Right kidney (tissue), 1 donor: ENCODE data around the gene THSD4.
"Not testable (repeated sequence)": the region's sequence is repeated elsewhere in the genome, so short reads cannot be mapped to it uniquely, and the experiment has no call there.

Source experiments
- DNase-seq: peaks from one replicate; pipeline ENCODE4 v3.0.0-alpha.2; 2016

The THSD4 gene

DNA sequence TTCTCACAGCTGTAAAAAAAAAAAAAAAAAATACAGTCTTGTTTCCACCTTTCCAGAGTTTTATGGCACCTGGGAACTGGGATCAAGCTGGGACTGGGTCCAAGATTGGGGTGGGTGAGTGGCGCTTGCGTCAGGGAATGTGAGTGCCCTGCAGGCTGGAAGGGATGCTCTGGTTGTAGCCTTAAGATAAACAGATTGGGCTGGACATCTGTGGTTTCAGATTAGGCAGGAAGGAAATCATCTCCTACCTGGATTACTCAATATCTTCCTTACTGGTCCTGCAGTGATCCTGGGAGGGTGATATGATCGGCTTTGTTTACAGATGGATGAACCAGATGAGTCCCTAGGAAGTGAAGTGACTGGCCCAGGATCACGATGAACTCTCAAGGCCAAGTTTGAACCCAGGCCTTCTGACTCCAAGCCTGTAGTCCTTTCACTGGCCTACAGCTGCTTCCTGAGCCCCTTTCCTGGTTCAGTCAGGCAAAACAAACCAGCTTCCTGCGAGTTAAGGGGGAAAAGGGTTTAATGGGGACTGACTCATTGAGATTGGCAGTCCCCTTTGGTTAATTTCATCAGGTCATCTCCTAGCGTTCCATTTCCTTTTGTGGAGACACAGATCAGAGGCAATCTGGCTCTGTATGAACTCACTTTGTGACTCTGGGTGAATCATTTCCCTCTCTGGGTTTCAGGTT is 179.8 kb downstream of the THSD4 start:
- no peak for DNase-seq

- DNase-seq, result no peak
Observed at GRCh38 chr15:71295603-71296314, 180.5 kb downstream of the THSD4 start.

GRCh38 chr15:71296315-71296679 is 181.0 kb downstream of the THSD4 start:
- DNase-seq, result no peak

DNA sequence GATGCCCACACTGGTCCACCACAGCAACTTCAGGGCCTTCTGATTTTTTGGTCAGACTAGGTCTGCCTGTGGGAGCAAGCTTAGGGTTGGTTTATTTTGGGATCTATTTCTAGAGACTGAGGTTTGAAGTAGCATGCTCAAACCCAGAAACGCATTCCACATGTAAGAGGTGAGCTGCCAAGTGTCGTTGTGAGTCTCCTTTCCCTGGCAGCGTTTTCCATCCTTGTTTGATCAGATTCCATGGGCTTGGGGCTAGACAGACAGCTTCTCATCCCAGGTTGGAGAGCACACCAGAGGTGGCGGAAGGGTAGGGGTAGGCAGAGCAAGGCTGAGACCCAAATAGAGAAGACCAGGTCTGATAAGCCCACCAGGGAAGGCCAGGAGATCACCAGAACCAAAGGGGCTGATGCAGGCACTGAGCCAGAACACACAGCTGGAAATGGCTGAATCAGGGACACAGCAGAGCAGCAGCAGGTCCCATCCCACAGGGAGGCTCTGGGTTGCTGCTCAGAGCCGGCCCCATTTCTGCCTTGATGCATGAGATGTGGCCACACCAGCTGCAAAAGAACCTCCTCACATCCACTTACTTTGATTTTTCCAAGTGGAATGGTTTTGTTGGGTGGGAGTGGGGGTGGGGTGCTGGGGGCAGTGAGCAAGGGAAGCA is 186.8 kb downstream of the THSD4 start:
- no peak for DNase-seq

DNA sequence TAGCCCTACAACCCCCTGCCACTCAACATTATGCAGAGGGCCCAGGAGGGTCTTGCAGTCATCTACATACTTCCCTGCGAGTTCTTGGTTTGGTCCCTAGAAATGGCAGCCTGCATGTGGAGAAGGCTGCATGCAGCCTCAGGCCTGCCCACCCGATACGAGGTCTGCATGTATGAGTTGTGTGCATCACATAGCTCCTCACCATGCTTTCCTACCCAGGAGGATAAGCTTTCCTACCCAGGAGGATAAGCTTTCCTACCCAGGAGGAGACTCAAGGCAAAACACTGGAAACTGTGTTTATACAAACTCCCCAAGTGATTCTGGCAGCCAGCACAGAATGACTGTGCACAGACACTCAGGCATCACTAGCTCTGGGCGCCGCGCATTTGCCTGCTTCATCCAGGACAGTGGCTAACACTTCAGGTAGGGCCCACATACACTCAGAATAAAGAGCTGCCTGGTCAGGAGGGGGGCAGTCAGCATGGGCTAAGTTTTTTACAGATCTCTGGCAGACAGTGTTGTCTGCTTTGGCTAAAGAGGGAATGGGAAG is 187.7 kb downstream of the THSD4 start:
- DNase-seq, result no peak

- DNase-seq, result no peak
Observed at GRCh38 chr15:71303977-71304376, 188.7 kb downstream of the THSD4 start.

DNA sequence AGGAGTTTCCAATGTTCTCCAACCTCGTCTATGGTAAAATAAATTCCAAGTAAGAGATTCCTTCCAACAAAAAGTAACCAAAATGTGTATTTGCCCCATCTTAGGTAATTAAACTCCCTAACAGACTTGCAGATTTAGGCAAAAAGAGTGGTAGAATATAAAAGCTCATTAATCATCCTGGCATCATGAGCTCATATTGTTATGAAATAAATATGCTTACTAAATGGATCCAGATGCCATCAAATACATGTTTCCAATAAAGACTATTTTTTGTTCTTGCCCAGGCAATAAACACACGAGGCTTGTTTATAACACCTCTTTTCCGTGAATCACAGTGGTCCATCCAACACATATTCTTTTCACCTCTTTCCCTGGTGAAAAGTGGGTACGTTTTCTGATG is 189.4 kb downstream of the THSD4 start:
- no peak for DNase-seq

DNA sequence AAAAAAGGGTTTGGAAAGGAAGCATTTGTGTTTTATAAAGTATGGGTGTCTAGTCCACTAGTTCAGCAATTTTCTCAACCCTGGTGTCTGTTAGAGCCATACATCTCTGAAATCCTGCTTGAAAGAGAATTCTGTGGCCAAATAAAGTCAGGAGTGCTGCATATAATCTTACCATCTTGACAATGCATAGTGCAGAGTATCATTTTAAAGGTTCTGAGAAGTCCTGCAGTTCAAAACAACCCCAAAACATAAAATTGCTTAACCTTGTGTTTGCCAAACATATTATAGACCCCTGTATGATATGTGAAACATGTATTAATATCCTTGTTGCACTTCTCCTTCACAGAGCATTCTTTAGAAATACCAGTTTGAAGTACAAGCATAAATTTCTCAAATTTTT is 191.3 kb downstream of the THSD4 start:
- DNase-seq, result no peak

DNA sequence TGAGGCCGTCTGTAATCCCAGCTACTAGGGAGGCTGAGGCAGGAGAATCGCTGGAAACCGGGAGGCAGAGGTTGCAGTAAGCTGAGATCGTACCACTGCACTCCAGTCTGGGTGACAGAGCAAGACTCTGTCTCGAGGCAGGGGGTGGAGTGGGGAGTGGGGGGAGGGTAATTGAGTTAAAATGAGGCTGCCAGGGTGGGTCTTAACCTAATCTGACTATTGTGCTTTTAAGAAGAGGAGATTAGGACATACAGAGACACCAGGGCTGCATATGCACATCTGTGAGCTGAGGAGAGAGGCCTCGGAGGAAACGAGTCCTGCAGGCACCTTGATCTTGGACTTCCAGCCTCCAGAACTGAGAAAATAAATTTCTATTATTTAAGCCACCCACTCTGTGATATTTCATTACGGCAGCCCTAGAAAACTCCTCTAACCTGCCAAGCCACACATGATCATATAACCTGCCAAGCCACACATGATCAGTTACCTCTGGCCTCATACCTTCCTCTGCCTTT is 197.0 kb downstream of the THSD4 start:
- no peak for DNase-seq

GRCh38 chr15:71312731-71313460 is 197.6 kb downstream of the THSD4 start:
- DNase-seq, result no peak

GRCh38 chr15:71313806-71314205 is 198.5 kb downstream of the THSD4 start:
- no peak for DNase-seq

DNA sequence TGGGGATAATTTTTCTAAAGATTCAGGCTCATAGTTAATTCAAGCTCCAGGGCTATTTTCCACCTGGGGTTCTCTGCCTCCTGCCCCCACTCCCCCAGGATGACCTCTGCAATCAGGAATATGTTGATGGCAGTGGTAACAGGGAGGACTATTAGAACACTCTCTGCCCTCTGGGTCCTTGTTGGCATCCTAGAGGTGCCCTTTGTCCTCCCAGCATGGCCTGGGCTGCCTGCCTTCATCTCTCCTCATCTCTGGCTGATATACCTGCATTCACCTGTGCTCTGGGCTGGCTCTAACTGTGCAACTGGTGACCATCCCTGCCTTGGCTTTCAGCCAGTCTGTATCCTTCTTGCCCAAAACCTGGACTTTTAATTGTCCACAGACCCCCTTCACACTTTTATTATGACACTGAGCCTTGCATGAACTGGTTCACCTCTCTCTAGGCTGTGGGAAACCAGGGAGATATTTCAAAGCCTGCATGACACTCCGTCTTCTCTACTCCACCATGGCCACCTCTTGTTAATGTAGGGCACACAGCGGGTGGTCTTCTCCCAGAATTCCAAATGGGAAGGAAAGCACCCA is 199.8 kb downstream of the THSD4 start:
- DNase-seq, result no peak

DNA sequence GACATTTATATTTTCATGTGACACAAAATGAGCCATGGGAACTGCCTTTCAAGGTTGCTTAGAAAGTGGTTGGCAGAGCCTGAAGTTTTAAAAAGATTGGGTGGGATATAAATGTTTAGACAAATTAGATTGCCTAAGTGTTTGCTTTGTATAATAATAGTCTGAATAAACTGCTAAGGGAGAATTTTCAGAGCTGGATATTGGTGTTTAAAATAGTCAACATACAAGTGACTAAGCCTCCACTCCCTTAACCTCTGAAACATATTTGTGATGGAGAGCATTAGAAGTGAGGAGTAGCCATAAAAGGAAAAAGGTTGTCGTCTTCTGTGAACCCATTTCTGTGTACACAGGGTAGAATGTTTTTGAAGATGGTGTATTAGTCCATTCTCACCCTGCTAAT is 201.6 kb downstream of the THSD4 start:
- DNase-seq, result no peak

- not testable (repeated sequence) for DNase-seq
Observed at GRCh38 chr15:71319424-71319823, 204.2 kb downstream of the THSD4 start.

- no peak for DNase-seq
Observed at GRCh38 chr15:71319935-71320334, 204.7 kb downstream of the THSD4 start.

GRCh38 chr15:71323082-71323481 is 207.8 kb downstream of the THSD4 start:
- DNase-seq, result no peak

DNA sequence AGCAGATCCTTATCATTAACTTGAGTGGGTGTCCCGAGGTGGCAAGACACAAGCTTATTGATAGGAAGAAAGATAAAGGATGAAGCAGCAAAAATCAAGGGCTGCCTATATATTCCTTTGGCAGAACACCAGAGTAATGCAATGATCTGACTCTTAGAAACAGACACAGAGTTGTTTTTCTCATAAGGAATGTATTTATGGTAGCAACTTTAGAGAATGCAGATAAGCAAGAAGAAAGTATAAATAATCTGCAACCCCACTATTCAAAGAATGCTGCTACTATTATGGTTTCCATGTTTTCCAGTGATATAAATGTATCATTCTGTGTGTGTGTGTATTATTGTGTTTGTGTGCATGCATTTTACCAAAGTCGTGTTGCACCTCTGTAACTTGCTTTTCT is 208.3 kb downstream of the THSD4 start:
- no peak for DNase-seq

DNA sequence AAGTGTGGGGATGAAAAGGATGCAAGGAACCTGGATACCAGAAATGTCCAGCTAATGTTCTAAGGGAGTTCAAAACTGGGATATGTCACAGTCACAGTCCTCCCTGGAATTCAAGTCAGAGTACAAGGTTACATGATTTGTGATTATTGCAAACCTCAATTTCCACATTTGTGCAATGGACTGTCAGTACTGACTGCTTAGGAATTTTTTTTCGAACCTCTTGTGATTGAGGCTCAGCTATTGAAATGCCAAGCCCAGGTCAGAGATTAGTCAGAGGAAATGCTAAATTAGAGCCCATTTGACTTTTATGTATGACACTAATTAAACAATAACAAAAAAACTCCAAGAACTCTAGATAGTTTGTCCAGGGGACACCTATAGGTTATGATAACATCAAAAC is 210.2 kb downstream of the THSD4 start:
- no peak for DNase-seq

- DNase-seq, result no peak
Observed at GRCh38 chr15:71328453-71328852, 213.2 kb downstream of the THSD4 start.

DNA sequence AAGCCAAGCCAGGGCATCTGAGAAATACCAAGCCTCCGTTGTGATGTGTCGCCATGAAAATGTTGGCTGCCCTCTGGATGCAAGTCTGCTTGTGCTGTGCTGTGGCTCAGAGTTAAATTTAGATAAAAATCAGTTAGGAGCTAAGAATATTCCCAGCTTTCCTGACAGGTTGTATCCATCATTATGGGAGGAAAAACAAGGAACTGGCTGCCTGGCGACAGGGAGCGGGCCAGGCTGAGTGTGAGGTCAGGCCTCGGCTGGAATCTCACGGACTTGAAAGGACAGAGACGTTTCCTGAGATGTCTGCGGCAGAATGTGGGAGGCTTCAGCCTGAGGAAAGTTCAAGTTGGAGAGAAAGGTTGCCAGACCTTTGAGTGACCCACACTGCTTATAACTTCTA is 213.8 kb downstream of the THSD4 start:
- DNase-seq, result peak; percentile 44

- no peak for DNase-seq
Observed at GRCh38 chr15:71329497-71330260, 214.4 kb downstream of the THSD4 start.
